NOMO-1 (cell line): ENCODE data around the gene PBLD.
"Not testable (repeated sequence)": the region's sequence is repeated elsewhere in the genome, so short reads cannot be mapped to it uniquely, and the experiment has no call there.

Source experiments
- DNase-seq, 2 experiments: peaks; one replicate each; lab custom pipeline; 2025; ENCODE audit not compliant: unreplicated experiment in 2 of 2; lab: John Stamatoyannopoulos, UW

The PBLD gene

GRCh38 chr10:68331455-68332258, 1.1 kb downstream of the PBLD start, which contains the start of gene HNRNPH3:
TSS of gene HNRNPH3 (plus strand) at chr10:68332064. CDS start at chr10:68337222, 5,158 bp downstream.
- peak; percentile 97 to 99 for DNase-seq

GRCh38 chr10:68330852-68331454, 1.8 kb downstream of the PBLD start:
- peak; percentile 69 to 84 for DNase-seq

- no peak for DNase-seq
Observed at GRCh38 chr10:68329506-68329861, 3.2 kb downstream of the PBLD start.

- DNase-seq, result peak; percentile 64 to 86
Observed at GRCh38 chr10:68327889-68328786, 4.6 kb downstream of the PBLD start.

GRCh38 chr10:68324396-68324795, 8.3 kb downstream of the PBLD start:
- not testable (repeated sequence) for DNase-seq

- no peak for DNase-seq
Observed at GRCh38 chr10:68318331-68319059, 14.2 kb downstream of the PBLD start.

- no peak for DNase-seq
Observed at GRCh38 chr10:68315582-68315981, 17.1 kb downstream of the PBLD start.

- not testable (repeated sequence) for DNase-seq
Observed at GRCh38 chr10:68314930-68315329, 17.8 kb downstream of the PBLD start.

GRCh38 chr10:68310531-68310930, 22.2 kb downstream of the PBLD start:
- DNase-seq, result no peak

GRCh38 chr10:68305854-68306253, 26.9 kb downstream of the PBLD start:
- no peak for DNase-seq

GRCh38 chr10:68303849-68304412, 28.8 kb downstream of the PBLD start:
- DNase-seq, result no peak

GRCh38 chr10:68302871-68303270, 29.9 kb downstream of the PBLD start:
- no peak for DNase-seq

GRCh38 chr10:68302503-68302823, 30.3 kb downstream of the PBLD start:
- no peak for DNase-seq

GRCh38 chr10:68301790-68302502, 30.8 kb downstream of the PBLD start:
- DNase-seq, result peak; percentile 5 to 39

GRCh38 chr10:68301301-68301700, 31.4 kb downstream of the PBLD start:
- DNase-seq, result no peak

- DNase-seq, result no peak
Observed at GRCh38 chr10:68296843-68297663, 35.7 kb downstream of the PBLD start.

GRCh38 chr10:68290736-68291135, 42.0 kb downstream of the PBLD start:
- no peak for DNase-seq

GRCh38 chr10:68288717-68289116, 44.0 kb downstream of the PBLD start:
- no peak for DNase-seq
